Activated T-helper 1 cell treated with anti-CD3 and anti-CD28 coated beads, Interleukin-12 subunit alpha, Interleukin-12 subunit beta, Interleukin-2, Interleukin-4 antibody, amounts not matched to agents 30 ng/mL and 10 ng/mL and 1 ng/mL, durations not matched to agents 14 hours and 24 hours and 36 hours (primary cell): Measurements from ENCODE around the gene USP15. TPM values are rescaled to one million over a fixed set of nuclear protein-coding genes. Genes with fewer than 3 reads are reported as not detected.
"Not testable (repeated sequence)": the region's sequence is repeated elsewhere in the genome, so short reads cannot be mapped to it uniquely, and the experiment has no call there.

Source experiments
- DNase-seq: peaks from one replicate; pipeline ENCODE4 v3.0.0; 2021; ENCODE audit warnings: low spot score
- H3K27ac Mint-ChIP-seq: one replicate; pipeline ENCODE4 v1.8.0; 2021; ENCODE audit warnings: mild to moderate bottlenecking, mixed read lengths
- H3K27me3 Mint-ChIP-seq: one replicate; pipeline ENCODE4 v1.8.0; 2022; ENCODE audit warnings: mild to moderate bottlenecking, moderate library complexity, mixed read lengths; ENCODE audit not compliant: insufficient read depth
- H3K36me3 Mint-ChIP-seq: one replicate; pipeline ENCODE4 v1.8.0; 2021; ENCODE audit warnings: low read depth, mixed read lengths
- H3K4me1 Mint-ChIP-seq: one replicate; pipeline ENCODE4 v1.8.0; 2021; ENCODE audit warnings: low read depth, mixed read lengths
- H3K4me3 Mint-ChIP-seq: one replicate; pipeline ENCODE4 v1.8.0; 2021; ENCODE audit warnings: mild to moderate bottlenecking, moderate library complexity, mixed read lengths
- H3K9me3 Mint-ChIP-seq: one replicate; pipeline ENCODE4 v1.8.0; 2021; ENCODE audit warnings: mixed read lengths
- intact Hi-C: fragments of 100-400 bp; cut with micrococcal nuclease; formaldehyde crosslinking; loops from one replicate; pipeline ENCODE4 v1.15.1; 2024
- total RNA-seq: library from RNA; stranded (reverse); gene quantifications from 2 replicates; pipeline ENCODE4 v1.2.3, GENCODE V29; 2022

USP15 gene
- total RNA-seq, 1 donor from 2014 or later: 100 TPM

DNA sequence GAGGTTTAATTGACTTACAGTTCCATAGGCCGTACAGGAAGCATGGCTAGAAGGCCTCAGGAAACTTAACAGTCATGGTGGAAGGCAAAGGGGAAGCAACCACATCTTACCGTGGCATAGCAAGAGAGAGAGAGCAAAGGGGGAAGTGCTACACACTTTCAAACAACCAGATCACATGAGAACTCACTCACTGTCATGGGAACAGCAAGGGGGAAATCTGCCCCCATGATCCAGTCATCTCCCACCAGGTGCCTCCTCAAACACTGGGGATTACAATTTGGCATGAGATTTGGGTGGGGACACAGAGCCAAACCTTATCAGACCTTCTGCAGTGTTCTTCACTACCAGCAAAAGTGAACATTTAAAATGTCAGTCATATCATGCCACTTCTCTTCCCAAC is 58.9 kb downstream of the USP15 start:
- H3K4me1 Mint-ChIP-seq: peaks cover 30% of the 10 kb centered on the region
- H3K27me3 Mint-ChIP-seq: no peaks in the 10 kb centered on the region

DNA sequence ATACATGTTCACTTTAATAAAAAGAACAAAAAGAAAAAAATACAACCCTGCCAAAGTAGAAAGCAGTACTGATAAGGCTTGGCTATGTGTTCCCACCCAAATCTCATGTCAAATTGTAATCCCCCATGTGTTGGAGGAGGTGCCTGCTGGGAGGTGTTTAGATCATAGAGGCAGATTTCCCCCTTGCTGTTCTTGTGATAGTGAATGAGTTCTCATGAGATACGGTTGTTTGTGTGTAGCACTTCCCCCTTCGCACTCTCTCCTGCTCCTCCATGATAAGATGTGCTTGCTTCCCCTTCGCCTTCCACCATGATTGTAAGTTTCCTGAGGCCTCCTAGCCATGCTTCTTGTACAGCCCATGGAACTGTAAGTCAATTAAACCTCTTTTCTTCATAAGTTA is 59.9 kb downstream of the USP15 start:
- Mint-ChIP-seq H3K27me3 (no peaks in the 10 kb centered on the region), H3K27ac (peak overlapping the region; percentile 6), H3K9me3 (peaks cover 7% of the 10 kb centered on the region), H3K4me1 (peaks cover 30% of the 10 kb centered on the region), H3K4me3 (no peak overlapping the region), H3K36me3 (peaks cover 43% of the 10 kb centered on the region)
- intact Hi-C loops: loop anchor here (2.0 kb wide), 1 partner anchor 15 kb away; no protein-coding TSS in a partner anchor
- no peak for DNase-seq

More for the DNA sequence above, 58.9 kb downstream of the USP15 start:
- H3K9me3 Mint-ChIP-seq: peaks cover 7% of the 10 kb centered on the region
- intact Hi-C loops: no loop called here
- H3K36me3 Mint-ChIP-seq: peaks cover 44% of the 10 kb centered on the region
- no peak for DNase-seq
- no peak overlapping the region for H3K4me3 Mint-ChIP-seq
- no peak overlapping the region for H3K27ac Mint-ChIP-seq

DNA sequence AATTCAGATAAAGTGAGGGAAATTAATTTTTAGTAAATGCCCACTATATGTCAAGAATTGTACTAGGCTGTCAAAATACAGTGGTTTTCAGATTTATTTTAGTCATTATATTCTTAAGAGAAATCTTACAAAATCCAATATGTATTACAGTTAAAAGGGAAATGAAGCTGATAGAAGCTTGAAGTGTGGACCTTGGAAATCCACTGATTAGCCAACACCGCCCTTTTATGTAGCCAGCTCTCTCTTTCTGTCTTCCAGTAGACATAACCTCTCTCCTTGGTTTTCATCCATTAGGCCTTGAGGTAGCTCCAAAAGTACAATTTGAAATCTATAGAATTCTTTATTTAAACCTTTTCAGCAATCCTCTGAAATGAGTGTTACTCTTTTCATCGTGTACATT is 63.2 kb downstream of the USP15 start:
- H3K4me3 Mint-ChIP-seq: no peak overlapping the region
- intact Hi-C loops: no loop called here
- peaks cover 37% of the 10 kb centered on the region for H3K36me3 Mint-ChIP-seq
- no peak overlapping the region for H3K27ac Mint-ChIP-seq
- no peak for DNase-seq
- peaks cover 7% of the 10 kb centered on the region for H3K9me3 Mint-ChIP-seq
- H3K4me1 Mint-ChIP-seq: peaks cover 25% of the 10 kb centered on the region
- H3K27me3 Mint-ChIP-seq: no peaks in the 10 kb centered on the region

DNA sequence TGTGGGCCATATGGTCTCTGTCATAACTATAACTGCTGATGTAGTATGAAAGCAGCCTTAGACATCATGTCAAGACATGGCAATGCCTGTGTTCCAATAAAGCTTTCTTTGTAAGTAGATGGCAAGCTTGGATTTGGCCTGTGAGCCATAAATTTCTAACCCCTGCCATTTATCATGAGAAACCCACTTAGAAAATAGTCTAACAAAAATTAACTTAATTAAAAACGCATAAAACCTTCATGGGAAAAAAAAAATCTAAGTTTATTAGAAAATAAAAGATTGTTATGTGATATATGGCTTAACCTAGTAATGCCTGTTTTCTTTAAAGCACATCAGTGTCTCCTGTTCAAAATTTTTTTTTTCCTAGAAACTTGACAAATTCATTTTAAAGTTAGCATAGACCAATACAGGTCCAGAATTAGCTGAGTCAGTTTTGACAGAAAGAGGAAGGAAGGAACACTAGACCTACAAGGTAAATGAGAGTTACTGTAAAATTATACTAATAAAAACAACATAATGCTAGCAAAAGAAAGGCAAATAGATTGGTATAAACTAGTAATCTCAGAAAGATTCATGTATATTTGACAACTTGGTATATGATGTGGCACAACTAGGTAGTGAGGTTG is 68.2 kb downstream of the USP15 start:
- no peaks in the 10 kb centered on the region for H3K27me3 Mint-ChIP-seq
- H3K9me3 Mint-ChIP-seq: no peaks in the 10 kb centered on the region
- intact Hi-C loops: no loop called here
- H3K27ac Mint-ChIP-seq: no peak overlapping the region
- no peak overlapping the region for H3K4me3 Mint-ChIP-seq
- DNase-seq: no peak
- peaks cover 21% of the 10 kb centered on the region for H3K4me1 Mint-ChIP-seq
- H3K36me3 Mint-ChIP-seq: peaks cover 28% of the 10 kb centered on the region

GRCh38 chr12:62331306-62331705 is 71.1 kb downstream of the USP15 start:
- intact Hi-C loops: no loop called here

DNA sequence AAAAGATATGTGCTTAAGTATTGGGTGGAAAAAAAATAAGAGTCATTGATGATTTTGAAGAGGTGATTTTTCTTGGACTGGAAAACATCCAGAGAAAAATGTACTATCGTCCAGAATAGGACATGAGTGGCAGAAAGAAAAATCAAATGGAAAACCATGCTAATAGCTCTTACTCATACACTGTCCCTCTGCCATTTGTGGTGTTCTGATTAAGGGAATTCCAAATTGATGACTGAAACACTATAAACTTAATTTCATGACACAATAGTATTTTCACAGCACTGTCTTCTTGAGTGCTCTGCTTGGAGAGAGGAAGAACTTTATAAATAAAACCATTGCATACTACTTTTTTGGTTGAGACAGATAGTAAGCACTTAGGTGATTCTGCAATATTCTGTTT is 72.4 kb downstream of the USP15 start:
- no peak overlapping the region for H3K4me3 Mint-ChIP-seq
- H3K27me3 Mint-ChIP-seq: no peaks in the 10 kb centered on the region
- peaks cover 6% of the 10 kb centered on the region for H3K9me3 Mint-ChIP-seq

More at GRCh38 chr12:62331306-62331705, 71.1 kb downstream of the USP15 start:
- Mint-ChIP-seq H3K36me3 (peaks cover 40% of the 10 kb centered on the region), H3K27ac (no peak overlapping the region), H3K4me1 (peaks cover 43% of the 10 kb centered on the region), H3K4me3 (no peak overlapping the region), H3K9me3 (no peaks in the 10 kb centered on the region), H3K27me3 (no peaks in the 10 kb centered on the region)
- DNase-seq: no peak

DNA sequence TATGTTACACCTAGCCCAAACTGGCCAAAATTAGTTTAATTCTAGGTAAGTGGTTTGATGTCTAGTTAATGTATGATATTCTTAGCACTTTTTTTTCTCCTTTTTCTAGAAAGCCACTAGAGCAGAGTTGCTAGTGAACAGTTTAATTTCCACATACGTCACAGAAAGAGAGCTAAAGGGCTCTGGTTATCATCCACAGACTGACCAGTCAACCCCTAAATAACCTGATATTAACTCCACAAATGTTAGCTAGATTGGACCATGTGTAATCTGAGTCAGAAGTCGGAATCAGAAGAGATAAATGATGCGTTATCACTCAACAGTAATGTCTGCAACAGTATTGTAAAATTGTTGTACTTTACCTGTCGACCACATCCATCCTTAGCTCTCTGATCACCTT is 74.9 kb downstream of the USP15 start:
- Mint-ChIP-seq H3K27ac (no peak overlapping the region), H3K27me3 (no peaks in the 10 kb centered on the region), H3K9me3 (peaks cover 18% of the 10 kb centered on the region), H3K4me3 (no peak overlapping the region), H3K4me1 (peaks cover 51% of the 10 kb centered on the region), H3K36me3 (peaks cover 58% of the 10 kb centered on the region)
- intact Hi-C loops: loop anchor here (2.0 kb wide), 1 partner anchor 14 kb away; no protein-coding TSS in a partner anchor
- DNase-seq: no peak

More for the DNA sequence above, 72.4 kb downstream of the USP15 start:
- intact Hi-C loops: no loop called here
- DNase-seq: no peak
- H3K27ac Mint-ChIP-seq: peak overlapping the region; percentile 70
- peaks cover 44% of the 10 kb centered on the region for H3K4me1 Mint-ChIP-seq
- H3K36me3 Mint-ChIP-seq: peaks cover 46% of the 10 kb centered on the region

GRCh38 chr12:62335796-62336195 is 75.6 kb downstream of the USP15 start:
- H3K36me3 Mint-ChIP-seq: peaks cover 63% of the 10 kb centered on the region
- H3K27me3 Mint-ChIP-seq: no peaks in the 10 kb centered on the region
- peaks cover 57% of the 10 kb centered on the region for H3K4me1 Mint-ChIP-seq
- no peak overlapping the region for H3K4me3 Mint-ChIP-seq
- H3K9me3 Mint-ChIP-seq: peaks cover 23% of the 10 kb centered on the region
- no peak overlapping the region for H3K27ac Mint-ChIP-seq
- no peak for DNase-seq
- intact Hi-C loops: loop anchor here (2.0 kb wide), 1 partner anchor 15 kb away; no protein-coding TSS in a partner anchor

- intact Hi-C loops, H3K27ac Mint-ChIP-seq, H3K27me3 Mint-ChIP-seq, H3K4me3 Mint-ChIP-seq, DNase-seq: not testable (repeated sequence)
- Mint-ChIP-seq H3K9me3 (peaks cover 23% of the 10 kb centered on the region), H3K4me1 (peaks cover 56% of the 10 kb centered on the region), H3K36me3 (peaks cover 70% of the 10 kb centered on the region)
These were observed 77.4 kb downstream of the USP15 start for GRCh38 chr12:62337643-62338042.

DNA sequence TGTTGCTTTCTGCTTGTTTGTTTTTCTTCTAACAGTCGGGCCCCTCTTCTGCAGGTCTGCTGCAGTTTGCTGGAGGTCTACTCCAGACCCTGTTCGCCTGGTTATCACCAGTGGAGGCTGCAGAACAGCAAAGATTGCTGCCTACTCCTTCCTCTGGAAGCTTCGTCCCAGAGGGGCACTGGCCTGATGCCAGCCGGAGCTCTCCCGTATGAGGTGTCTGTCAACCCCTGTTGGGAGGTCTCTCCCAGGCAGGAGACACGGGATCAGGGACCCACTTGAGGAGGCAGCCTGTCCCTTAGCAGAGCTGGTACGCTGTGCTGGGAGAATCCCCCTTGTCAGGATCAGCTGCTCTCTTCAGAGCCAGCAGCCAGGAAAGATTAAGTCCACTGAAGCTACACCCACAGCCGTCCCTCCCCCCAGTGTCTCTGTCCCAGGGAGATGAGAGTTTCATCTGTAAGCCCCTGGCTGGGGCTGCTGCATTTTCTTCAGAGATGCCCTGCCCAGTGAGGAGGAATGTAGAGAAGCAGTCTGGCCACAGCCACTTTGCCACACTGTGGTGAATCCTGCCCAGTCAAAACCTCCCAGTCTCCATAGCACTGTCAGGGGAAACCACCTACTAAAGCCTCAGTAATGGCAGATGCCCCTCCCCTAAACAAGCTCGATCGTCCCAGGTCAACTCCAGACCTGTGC is 82.6 kb downstream of the USP15 start:
- intact Hi-C loops, DNase-seq, H3K27ac Mint-ChIP-seq, H3K27me3 Mint-ChIP-seq, H3K4me3 Mint-ChIP-seq: not testable (repeated sequence)
- H3K36me3 Mint-ChIP-seq: peaks cover 74% of the 10 kb centered on the region
- peaks cover 23% of the 10 kb centered on the region for H3K9me3 Mint-ChIP-seq
- peaks cover 38% of the 10 kb centered on the region for H3K4me1 Mint-ChIP-seq

DNA sequence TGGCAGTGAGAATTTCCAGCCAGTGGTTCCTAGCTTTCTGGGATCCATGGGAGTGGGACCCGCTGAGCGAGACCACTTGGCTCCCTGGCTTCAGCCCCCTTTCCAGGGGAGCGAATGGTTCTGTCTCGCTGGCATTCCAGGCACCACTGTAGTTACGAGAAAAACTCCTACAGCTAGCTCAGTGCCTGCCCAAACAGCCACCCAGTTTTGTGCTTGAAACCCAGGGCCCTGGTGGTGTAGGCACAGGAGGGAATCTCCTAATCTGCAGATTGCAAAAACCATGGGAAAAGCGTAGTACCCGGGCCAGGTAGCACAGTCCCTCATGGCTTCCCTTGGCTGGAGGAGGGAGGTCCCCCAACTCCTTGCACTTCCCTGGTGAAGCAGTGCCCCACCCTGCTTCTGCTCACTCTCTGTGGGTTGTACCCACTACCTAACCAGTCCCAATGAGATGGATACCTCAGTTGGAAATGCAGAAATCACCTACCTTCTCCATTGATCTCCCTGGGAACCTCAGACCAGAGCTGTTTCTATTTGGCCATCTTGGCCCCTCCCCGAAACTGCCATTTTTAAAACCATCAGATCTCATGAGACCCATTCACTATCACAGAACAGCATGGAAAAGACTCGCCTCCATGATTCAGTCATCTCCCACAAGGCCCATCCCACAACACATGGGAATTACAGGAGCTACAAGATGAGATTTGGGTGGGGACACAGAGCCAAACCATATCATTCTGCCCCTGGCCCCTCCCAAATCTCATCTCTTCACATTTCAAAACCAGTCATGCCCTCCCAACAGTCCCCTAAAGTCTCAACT is 83.3 kb downstream of the USP15 start:
- H3K27me3 Mint-ChIP-seq, intact Hi-C loops, DNase-seq, H3K4me3 Mint-ChIP-seq: not testable (repeated sequence)
- Mint-ChIP-seq H3K36me3 (peaks cover 67% of the 10 kb centered on the region), H3K4me1 (peaks cover 31% of the 10 kb centered on the region), H3K9me3 (peaks cover 15% of the 10 kb centered on the region), H3K27ac (peak overlapping the region; percentile 38)

- intact Hi-C loops: loop anchor here (5.0 kb wide), 1 partner anchor 43 kb away; no protein-coding TSS in a partner anchor
- Mint-ChIP-seq H3K4me1 (peaks cover 22% of the 10 kb centered on the region), H3K36me3 (peaks cover 58% of the 10 kb centered on the region), H3K9me3 (peaks cover 12% of the 10 kb centered on the region), H3K27ac (peak overlapping the region; percentile 27)
- not testable (repeated sequence) for DNase-seq, H3K4me3 Mint-ChIP-seq, H3K27me3 Mint-ChIP-seq
These were observed 84.7 kb downstream of the USP15 start for GRCh38 chr12:62344731-62345556.
